Ovary (tissue), 3 donors: ENCODE measurements around the gene POLQ.

ENCODE experiments used
- EP300 ChIP-seq: sonication (generic); formaldehyde crosslinking; IDR thresholded peaks from one replicate; pipeline ENCODE4 v1.6.1; 2017; ENCODE audit warnings: antibody characterized with exemption
- TF ChIP-seq, protein P1 (sequence below), 3 donors: fragments of 450-650 bp in 2 of 3; fragments of 200-600 bp in 1 of 3; IDR thresholded peaks; one replicate each; pipeline versions ENCODE4 v1.5.1 to v1.8.0; 2016 to 2022; ENCODE audit warnings: antibody characterized with exemption in 3 of 3, mild to moderate bottlenecking in 1 of 3
- donor health status: DM: no; HTN: no; CAD: no.

GRCh38 chr3:121592856-121593702, 47.3 kb upstream of the POLQ start, which contains the start of gene FBXO40:
- TF ChIP-seq, protein P1, sequence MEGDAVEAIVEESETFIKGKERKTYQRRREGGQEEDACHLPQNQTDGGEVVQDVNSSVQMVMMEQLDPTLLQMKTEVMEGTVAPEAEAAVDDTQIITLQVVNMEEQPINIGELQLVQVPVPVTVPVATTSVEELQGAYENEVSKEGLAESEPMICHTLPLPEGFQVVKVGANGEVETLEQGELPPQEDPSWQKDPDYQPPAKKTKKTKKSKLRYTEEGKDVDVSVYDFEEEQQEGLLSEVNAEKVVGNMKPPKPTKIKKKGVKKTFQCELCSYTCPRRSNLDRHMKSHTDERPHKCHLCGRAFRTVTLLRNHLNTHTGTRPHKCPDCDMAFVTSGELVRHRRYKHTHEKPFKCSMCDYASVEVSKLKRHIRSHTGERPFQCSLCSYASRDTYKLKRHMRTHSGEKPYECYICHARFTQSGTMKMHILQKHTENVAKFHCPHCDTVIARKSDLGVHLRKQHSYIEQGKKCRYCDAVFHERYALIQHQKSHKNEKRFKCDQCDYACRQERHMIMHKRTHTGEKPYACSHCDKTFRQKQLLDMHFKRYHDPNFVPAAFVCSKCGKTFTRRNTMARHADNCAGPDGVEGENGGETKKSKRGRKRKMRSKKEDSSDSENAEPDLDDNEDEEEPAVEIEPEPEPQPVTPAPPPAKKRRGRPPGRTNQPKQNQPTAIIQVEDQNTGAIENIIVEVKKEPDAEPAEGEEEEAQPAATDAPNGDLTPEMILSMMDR (IDR thresholded peaks at IDR 0.05): no peak
- no peak for TF ChIP-seq EP300
